DMS153 treated with DMSO at 0.1 percent for 48 hours (cell line): ENCODE data around the gene ICOS.

Experiments
- DNase-seq: peaks from one replicate; lab custom pipeline; 2025; ENCODE audit not compliant: unreplicated experiment; lab: John Stamatoyannopoulos, UW

The ICOS gene

GRCh38 chr2:204005940-204006721, 69.6 kb downstream of the ICOS start:
- peak; percentile 13 for DNase-seq

GRCh38 chr2:204008352-204008751, 71.8 kb downstream of the ICOS start:
- no peak for DNase-seq

- DNase-seq, result no peak
These were observed 74.3 kb downstream of the ICOS start for GRCh38 chr2:204010628-204011560.
